Measurements from ENCODE around the gene PNKP.
A peak's percentile ranks its signal among the peaks of the same experiment; 100 is the strongest.

Gene PNKP

DNA sequence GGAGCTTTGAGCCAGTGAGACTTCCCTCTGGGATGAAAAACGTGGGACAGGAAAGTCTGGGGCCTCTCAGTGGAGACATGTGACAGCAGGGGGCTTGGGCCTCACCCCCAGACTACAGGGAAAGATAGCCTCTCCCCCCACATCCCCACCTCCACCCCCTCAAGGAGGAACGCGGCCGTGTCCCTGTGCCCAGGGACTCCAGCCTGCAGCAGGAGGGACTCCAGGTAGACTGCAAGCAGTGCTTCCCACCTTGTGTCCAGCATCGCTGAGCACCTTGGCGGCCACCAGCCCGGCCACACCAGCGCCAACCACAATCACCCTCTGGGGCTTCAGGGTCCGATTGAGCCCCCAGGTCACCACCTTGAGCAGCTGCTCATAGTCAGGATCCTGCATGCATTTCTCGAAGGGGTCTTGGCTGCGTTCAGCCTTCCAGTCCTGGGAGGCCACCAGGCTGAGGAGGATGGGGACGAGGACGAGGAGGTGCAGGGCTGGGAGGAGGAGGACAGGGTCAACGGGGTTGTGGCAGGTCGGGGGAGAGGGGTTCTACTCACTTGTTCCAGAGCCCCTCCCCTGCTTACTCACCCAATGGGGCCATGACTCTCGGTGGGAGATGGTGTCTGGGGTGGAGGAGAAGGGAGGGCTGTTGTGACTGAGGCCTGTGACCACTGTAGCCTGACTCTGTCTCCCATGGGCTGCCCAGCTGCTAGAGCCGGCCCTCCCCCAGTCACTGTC lies 28.4 kb upstream of the PNKP start:
- H3K4me1 ChIP-seq = no peaks in the 10 kb centered on the region
- in situ Hi-C loops (cut with MboI; ENCODE audit: low sequenced_read_pairs) = no loop called here
- DNase-seq (ENCODE audit: low spot score in 2 of 2) = no peak

DNA sequence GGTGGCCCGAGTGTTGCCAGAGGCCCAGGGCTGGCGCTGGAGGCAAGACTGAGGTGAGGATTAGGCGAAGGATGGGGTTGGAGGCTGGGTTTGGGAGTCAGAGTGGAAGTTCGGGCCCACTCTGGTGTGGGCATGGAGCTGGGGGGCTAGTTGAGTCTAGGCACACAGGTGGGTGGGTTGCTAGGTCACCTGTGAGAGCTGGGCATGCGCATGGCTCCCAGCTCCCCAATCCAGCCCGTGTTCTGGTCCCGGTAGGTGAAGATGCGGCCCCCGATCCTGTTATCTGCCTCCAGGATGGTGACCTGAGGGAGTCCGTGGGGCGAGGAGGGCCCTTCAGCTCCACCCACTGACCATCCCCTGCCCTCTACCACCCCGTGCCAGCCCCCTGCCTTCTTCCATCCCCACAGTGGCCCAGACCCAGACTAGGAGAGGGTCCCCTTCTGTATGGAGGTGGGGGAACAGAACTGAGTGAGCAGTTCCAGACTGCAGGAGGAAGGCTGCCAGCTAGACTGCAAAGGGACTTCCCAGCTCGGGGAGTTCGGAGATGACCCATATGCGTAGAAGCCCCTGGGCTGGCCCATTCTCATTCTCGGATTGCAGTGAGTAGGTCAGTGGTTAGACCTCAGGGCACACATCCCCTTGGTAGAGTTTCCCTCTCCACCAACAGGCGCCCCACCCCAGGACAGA lies 27.6 kb upstream of the PNKP start:
- no peak for DNase-seq (ENCODE audit: low spot score in 2 of 2)
- Histone ChIP-seq H3K27me3 (ENCODE audit: low read depth) (peaks cover 6% of the 10 kb centered on the region; the same call in 1 of the 2 replicates), H3K36me3 (replicated peaks) (no peaks in the 10 kb centered on the region), H3K9me3 (no peaks in the 10 kb centered on the region), H3K4me3 (no peak overlapping the region), H3K4me1 (no peaks in the 10 kb centered on the region)
- in situ Hi-C loops (cut with MboI; ENCODE audit: low sequenced_read_pairs) = no loop called here

More for the DNA sequence above, 28.4 kb upstream of the PNKP start:
- H3K36me3 ChIP-seq (replicated peaks) = no peaks in the 10 kb centered on the region
- no peak overlapping the region for H3K4me3 ChIP-seq
- H3K9me3 ChIP-seq = no peaks in the 10 kb centered on the region
- H3K27me3 ChIP-seq (ENCODE audit: low read depth) = peaks cover 6% of the 10 kb centered on the region; the same call in 1 of the 2 replicates

DNA sequence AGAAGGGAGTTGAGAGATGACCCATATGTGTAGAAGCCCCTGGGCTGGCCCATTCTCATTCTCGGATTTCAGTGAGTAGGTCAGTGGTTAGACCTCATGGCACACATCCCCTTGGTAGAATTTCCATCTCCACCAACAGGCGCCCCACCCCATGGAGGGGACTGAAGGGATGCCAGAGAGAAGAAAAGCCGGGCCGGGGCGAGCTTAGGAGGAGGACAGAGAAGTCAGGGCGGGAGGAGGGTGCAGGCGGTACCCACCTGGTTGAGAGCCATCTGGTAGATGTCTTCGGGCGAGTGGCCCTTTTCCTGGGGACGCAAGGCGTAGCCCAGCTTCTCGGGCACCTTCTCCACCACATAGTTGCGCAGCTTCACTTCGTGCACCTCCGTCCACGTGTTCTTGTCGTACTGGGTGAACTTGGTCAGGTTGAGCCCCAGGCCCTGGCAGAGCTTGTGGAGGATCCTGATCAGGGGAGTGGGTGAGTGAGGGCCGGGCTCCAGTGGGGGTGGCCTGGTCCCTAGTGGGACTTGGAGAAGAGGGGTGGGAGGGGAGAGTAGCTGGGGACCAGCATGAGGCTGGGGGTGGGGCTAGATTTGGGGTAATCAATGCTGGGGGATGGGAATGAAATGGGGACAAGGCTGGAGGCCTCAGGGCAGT lies 26.8 kb upstream of the PNKP start:
- no peaks in the 10 kb centered on the region for H3K9me3 ChIP-seq
- peaks cover 6% of the 10 kb centered on the region; the same call in 1 of the 2 replicates for H3K27me3 ChIP-seq (ENCODE audit: low read depth)
- no peaks in the 10 kb centered on the region for H3K36me3 ChIP-seq (replicated peaks)
- H3K4me1 ChIP-seq = no peaks in the 10 kb centered on the region
- DNase-seq (ENCODE audit: low spot score in 2 of 2) = no peak
- in situ Hi-C loops (cut with MboI; ENCODE audit: low sequenced_read_pairs) = no loop called here
- H3K4me3 ChIP-seq = no peak overlapping the region

DNA sequence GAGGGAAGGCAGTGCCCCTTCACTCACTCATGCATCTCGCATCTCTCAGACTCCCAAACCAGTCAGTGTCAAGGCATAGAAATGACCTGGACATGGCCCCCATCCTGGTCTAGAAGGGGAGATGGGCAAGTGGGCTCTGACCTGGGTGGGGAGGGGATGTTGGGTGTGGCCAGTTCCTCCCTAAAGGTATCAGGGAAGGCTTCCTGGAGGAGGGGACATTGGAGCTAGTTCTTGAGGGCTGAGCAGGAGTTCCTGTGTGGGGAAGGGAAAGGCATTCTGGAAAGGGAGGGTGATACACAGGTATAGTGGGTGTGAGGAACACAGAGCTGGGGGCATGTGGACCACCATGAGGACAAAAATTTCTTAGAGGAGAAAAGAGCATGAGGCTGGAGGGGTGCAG lies 25.3 kb upstream of the PNKP start:
- no peak for DNase-seq (ENCODE audit: low spot score in 2 of 2)
- Histone ChIP-seq H3K9me3 (no peaks in the 10 kb centered on the region), H3K4me1 (no peaks in the 10 kb centered on the region), H3K27me3 (ENCODE audit: low read depth) (peaks cover 6% of the 10 kb centered on the region; the same call in 1 of the 2 replicates), H3K36me3 (replicated peaks) (no peaks in the 10 kb centered on the region), H3K4me3 (no peak overlapping the region)
- in situ Hi-C loops (cut with MboI; ENCODE audit: low sequenced_read_pairs) = no loop called here

DNA sequence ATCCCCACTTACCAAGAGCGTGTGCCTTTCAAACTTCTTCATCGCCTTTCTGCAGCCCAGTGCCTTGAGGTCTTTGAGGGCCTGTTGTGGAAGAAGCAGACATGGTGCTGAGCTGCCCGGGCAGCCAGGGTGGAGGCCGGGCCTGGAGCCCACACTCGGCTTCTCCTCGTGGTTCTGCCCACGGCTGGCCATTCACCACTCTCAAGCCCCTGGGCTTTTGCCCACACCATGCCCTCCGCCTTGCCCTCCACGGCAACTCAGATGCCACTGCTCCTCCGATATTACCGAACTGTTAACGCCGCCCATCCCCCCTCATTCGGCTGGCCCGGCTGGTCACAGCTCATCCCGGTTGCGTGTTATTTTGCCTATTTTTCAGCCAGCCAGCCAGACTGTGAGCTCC lies 24.0 kb upstream of the PNKP start:
- no peak overlapping the region for H3K4me3 ChIP-seq
- no peaks in the 10 kb centered on the region for H3K4me1 ChIP-seq
- no peaks in the 10 kb centered on the region for H3K36me3 ChIP-seq (replicated peaks)
- in situ Hi-C loops (cut with MboI; ENCODE audit: low sequenced_read_pairs) = no loop called here
- no peaks in the 10 kb centered on the region; the same call in 1 of the 2 replicates for H3K27me3 ChIP-seq (ENCODE audit: low read depth)
- no peak for DNase-seq (ENCODE audit: low spot score in 2 of 2)
- no peaks in the 10 kb centered on the region for H3K9me3 ChIP-seq

DNA sequence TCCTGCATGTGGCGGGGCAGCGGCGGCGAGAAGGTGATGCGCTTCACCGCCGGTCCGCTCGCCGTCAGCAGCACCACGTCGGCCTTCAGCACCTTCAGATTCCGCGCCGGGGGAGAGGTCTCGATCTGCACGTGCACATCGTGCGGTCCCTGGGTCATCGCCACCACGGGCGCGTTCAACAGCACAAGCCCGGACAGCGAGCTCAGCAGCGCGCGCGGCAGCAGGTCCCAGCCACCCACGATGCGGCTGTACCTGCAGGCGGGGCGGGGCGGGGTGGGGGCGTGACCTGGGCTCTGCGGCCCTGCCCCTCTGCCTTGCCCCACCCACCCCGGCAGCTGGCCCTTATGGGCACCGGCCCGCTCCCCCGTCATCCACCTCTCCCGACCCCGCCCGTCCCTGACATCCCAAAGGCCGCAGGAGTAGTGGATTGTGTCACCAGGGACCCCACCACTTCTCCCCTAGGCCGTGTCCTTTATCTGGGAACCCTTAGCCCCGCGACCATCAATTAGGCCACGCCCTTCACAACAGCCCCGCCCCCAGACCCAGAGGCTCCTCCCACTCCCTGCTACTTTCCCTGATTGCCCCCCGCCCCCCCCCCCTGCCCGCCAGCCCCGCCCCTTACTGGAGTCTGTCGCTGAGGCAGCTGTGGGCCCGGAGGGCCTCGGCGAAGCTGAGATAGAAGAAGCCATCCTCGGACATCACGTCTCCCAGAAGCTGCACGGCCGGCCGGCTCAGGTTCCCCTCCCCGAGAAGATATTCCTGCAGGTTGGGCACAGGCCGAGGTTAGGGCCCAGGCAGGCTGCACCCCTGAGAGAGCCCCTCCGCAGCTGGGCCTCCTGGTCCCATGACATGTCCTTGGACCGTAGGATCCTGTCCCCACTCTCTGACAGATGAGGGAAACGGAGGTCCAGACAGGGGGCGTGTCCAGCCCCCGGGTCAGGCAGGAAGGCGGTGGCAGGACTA lies 23.3 kb upstream of the PNKP start:
- H3K9me3 ChIP-seq = no peaks in the 10 kb centered on the region
- H3K27me3 ChIP-seq (ENCODE audit: low read depth) = no peaks in the 10 kb centered on the region
- H3K4me1 ChIP-seq = no peaks in the 10 kb centered on the region
- DNase-seq (ENCODE audit: low spot score in 2 of 2) = peak in 1 of 2 experiments; percentile 54
- no peaks in the 10 kb centered on the region for H3K36me3 ChIP-seq (replicated peaks)
- in situ Hi-C loops (cut with MboI; ENCODE audit: low sequenced_read_pairs) = no loop called here
- H3K4me3 ChIP-seq = no peak overlapping the region

DNA sequence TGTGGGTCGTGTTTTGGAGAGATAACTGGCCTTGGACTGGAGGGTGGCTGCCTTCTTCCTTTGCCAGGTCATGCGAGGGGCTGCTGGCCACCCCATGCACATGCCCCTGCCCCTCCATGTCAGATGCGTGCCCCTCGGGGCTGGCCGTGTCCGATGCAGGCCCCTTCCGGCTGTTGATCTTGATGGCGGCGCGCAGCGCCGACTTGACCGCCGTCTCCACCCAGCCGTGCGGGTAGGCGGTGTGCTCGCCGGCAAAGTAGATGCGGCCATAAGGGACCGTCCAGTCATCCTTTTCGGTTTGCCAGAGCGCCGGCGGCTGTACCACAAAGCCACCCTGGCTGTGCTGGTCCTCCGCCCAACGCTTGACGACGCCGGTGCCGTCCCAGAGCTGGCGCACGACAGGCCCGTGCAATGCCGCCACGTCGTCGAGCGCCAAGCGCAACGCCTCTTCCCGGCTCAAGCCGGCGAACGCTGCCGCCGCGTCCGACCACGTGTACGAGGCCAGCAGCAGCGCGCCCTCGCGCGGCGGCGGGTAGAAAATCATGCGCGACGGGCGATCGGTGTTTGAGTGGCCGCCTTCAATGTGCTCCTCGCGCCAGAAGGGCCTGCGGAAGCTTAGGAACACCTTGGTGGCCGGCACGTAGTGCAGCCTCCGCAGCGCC lies 22.4 kb upstream of the PNKP start:
- Histone ChIP-seq H3K4me3 (no peak overlapping the region), H3K27me3 (ENCODE audit: low read depth) (no peaks in the 10 kb centered on the region), H3K4me1 (no peaks in the 10 kb centered on the region), H3K36me3 (replicated peaks) (peaks cover under 1% of the 10 kb centered on the region), H3K9me3 (no peaks in the 10 kb centered on the region)
- in situ Hi-C loops (cut with MboI; ENCODE audit: low sequenced_read_pairs) = no loop called here
- DNase-seq (ENCODE audit: low spot score in 2 of 2) = no peak

DNA sequence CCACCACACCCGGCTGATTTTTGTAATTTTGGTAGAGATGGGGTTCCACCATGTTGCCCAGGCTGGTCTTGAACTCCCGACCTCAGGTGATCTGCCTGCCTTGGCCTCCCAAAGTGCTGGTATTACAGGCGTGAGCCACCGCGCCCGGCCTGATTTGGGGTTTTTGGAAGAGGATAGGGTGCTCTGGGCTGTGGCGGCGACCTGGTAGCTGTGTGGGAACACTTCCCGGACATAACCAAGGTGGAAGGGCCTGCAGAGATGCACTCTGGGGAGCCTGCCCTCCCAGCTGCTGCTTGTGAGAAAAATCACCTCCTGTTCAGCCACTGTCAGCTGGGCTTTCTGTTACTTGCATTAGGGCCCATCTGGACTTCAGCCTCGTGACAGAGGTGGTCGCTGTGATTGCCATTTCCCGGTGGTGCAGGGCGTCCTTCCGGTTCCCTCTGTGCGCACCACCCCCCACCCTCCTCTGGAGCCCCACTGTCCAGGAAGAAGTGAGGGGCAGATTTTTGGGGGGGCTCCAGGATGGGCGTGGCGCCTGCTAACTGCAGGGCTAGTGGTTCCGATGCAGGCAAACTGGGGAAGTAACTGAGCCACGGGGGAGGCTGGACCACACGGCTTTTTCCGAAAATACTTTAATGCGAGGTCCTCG lies 21.8 kb upstream of the PNKP start:
- no peak overlapping the region for H3K4me3 ChIP-seq
- no peaks in the 10 kb centered on the region for H3K9me3 ChIP-seq
- DNase-seq (ENCODE audit: low spot score in 2 of 2) = no peak
- no peaks in the 10 kb centered on the region for H3K27me3 ChIP-seq (ENCODE audit: low read depth)
- no peaks in the 10 kb centered on the region for H3K4me1 ChIP-seq
- in situ Hi-C loops (cut with MboI; ENCODE audit: low sequenced_read_pairs) = no loop called here
- H3K36me3 ChIP-seq (replicated peaks) = peaks cover 7% of the 10 kb centered on the region

DNA sequence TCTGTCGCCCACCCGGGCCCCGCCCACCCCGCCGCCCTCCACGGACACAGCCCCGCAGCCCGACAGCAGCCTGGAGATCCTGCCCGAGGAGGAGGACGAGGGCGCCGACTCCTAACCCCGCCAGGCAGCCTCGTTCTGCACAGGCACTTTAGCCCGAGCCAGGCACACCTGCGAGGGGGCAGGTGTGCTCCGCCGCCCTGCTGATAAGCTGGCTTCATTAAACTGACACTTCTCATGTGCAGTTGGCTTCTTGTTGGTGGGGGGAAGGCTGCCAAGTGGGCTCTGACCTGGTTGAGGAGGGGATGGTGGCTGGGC lies 21.1 kb upstream of the PNKP start:
- H3K4me1 ChIP-seq = no peaks in the 10 kb centered on the region
- no peaks in the 10 kb centered on the region for H3K9me3 ChIP-seq
- no peak overlapping the region for H3K4me3 ChIP-seq
- DNase-seq (ENCODE audit: low spot score in 2 of 2) = no peak
- H3K27me3 ChIP-seq (ENCODE audit: low read depth) = no peaks in the 10 kb centered on the region
- in situ Hi-C loops (cut with MboI; ENCODE audit: low sequenced_read_pairs) = no loop called here
- H3K36me3 ChIP-seq (replicated peaks) = peaks cover 11% of the 10 kb centered on the region

DNA sequence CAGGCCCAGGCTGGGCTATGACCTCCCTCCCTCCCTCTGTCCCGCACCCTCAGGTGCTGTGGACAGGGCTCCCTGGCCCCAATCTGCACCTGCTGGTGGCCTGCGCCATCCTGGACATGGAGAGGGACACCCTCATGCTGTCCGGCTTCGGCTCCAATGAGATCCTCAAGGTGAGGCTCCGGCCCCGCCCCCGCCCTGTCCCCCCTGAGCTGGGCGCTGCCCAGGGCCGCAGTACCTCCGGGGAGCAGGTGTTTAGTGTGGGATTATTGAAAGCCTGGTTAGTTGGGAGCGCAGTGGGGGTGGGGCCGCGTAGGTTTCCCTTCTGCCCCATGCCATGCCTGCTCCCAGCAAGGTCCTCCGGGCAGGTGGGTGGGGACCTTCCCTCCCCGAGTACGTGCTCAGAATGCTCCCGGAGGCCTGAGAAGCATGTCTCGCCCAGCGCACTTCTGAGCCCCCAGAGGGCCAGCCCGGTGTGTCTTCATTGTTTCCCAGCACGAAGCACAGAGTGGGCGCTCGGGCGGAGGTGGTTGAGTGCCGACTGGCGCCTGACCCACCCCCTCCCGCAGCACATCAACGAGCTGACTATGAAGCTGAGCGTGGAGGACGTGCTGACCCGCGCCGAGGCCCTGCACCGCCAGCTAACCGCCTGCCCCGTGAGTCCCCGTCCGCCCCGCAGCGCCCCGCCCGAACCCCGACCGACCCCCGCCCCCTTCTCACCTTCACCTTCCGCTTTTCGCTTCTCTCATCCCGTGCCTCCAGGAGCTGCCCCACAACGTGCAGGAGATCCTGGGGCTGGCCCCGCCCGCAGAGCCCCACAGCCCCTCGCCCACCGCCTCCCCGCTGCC lies 20.5 kb upstream of the PNKP start:
- no peak for DNase-seq (ENCODE audit: low spot score in 2 of 2)
- Histone ChIP-seq H3K9me3 (no peaks in the 10 kb centered on the region), H3K4me3 (no peak overlapping the region), H3K36me3 (replicated peaks) (peaks cover 15% of the 10 kb centered on the region), H3K4me1 (no peaks in the 10 kb centered on the region), H3K27me3 (ENCODE audit: low read depth) (no peaks in the 10 kb centered on the region)
- in situ Hi-C loops (cut with MboI; ENCODE audit: low sequenced_read_pairs) = no loop called here

DNA sequence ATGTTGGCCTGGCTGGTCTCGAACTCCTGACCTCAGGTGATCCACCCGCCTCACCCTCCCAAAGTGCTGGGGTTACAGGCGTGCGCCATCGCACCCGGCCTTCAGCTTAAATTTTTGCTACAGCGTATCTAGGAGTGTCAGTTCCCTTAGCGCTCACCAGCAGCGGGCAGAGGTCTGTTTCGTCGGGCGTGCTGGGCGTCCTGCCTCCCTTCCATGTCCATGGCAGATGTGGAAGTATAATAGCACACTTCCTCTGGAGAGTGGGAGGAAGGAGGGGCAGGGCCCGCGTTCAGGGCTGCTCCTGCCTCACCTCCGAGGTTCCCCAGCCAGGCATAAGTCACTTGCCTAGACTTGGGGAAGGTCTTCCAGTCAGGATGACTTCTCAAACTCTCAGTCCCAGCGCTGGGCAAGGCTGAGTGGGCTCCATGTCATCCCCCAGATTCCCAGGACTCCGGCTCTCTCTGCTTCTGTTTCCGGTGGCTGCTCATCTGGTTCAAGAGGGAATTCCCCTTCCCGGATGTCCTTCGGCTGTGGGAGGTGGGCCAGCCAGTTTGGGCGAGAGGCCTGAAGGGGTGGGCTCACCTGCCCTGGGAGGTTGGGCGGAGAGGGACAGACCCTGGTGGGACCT lies 19.8 kb upstream of the PNKP start:
- H3K27me3 ChIP-seq (ENCODE audit: low read depth) = no peaks in the 10 kb centered on the region
- no peaks in the 10 kb centered on the region for H3K4me1 ChIP-seq
- in situ Hi-C loops (cut with MboI; ENCODE audit: low sequenced_read_pairs) = no loop called here
- H3K36me3 ChIP-seq (replicated peaks) = peaks cover 23% of the 10 kb centered on the region
- no peaks in the 10 kb centered on the region for H3K9me3 ChIP-seq
- no peak overlapping the region for H3K4me3 ChIP-seq
- no peak for DNase-seq (ENCODE audit: low spot score in 2 of 2)

DNA sequence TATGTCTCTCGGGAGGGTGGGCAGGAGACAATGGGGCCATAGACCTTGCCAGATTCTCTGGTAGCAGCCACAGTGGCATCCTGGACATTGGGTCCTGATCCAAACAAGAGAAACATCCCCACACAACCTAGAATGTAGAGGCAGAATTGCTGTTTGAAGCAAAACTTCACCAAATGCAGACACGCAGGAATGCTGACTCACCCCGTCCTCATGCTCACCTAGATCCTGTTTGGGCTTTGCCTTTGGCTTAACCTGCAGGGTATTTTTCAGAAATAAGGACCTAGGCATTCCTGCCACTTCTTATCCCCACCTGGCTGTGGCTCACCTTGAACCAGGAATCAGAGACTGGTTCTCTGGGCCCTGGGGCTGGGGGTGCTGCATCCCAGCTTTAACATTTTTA lies 17.4 kb upstream of the PNKP start:
- no peak overlapping the region for H3K4me3 ChIP-seq
- DNase-seq (ENCODE audit: low spot score in 2 of 2) = no peak
- H3K27me3 ChIP-seq (ENCODE audit: low read depth) = no peaks in the 10 kb centered on the region
- H3K9me3 ChIP-seq = no peaks in the 10 kb centered on the region
- in situ Hi-C loops (cut with MboI; ENCODE audit: low sequenced_read_pairs) = no loop called here
- no peaks in the 10 kb centered on the region for H3K4me1 ChIP-seq
- peaks cover 42% of the 10 kb centered on the region for H3K36me3 ChIP-seq (replicated peaks)
